HG03039 (cell line): ENCODE data around the gene SLC25A33.
"Not testable (repeated sequence)": the region's sequence is repeated elsewhere in the genome, so short reads cannot be mapped to it uniquely, and the experiment has no call there.

ENCODE experiments used
- ATAC-seq: cut with Tn5 transposase; IDR thresholded peaks from one replicate; pipeline ENCODE4 v1.9.1; 2021; ENCODE audit warnings: mild to moderate bottlenecking, moderate library complexity; ENCODE audit not compliant: unreplicated experiment

The SLC25A33 gene

GRCh38 chr1:9618909-9619679 lies 79.8 kb downstream of the SLC25A33 start:
- no peak for ATAC-seq

- ATAC-seq = no peak
These were observed 81.8 kb downstream of the SLC25A33 start for GRCh38 chr1:9621032-9621431.

- ATAC-seq = no peak
These were observed 84.8 kb downstream of the SLC25A33 start for GRCh38 chr1:9624081-9624480.

GRCh38 chr1:9625030-9625429 lies 85.8 kb downstream of the SLC25A33 start:
- not testable (repeated sequence) for ATAC-seq

GRCh38 chr1:9626201-9626608 lies 86.9 kb downstream of the SLC25A33 start:
- ATAC-seq = no peak

GRCh38 chr1:9628541-9629444 lies 89.5 kb downstream of the SLC25A33 start:
- ATAC-seq = no peak

- ATAC-seq = no peak
These were observed 90.4 kb downstream of the SLC25A33 start for GRCh38 chr1:9629445-9630201.

- no peak for ATAC-seq
These were observed 91.3 kb downstream of the SLC25A33 start for GRCh38 chr1:9630331-9631111.

- ATAC-seq = no peak
These were observed 92.3 kb downstream of the SLC25A33 start for GRCh38 chr1:9631613-9632012.

- ATAC-seq = no peak
These were observed 94.2 kb downstream of the SLC25A33 start for GRCh38 chr1:9633493-9633892.

GRCh38 chr1:9634582-9634981 lies 95.3 kb downstream of the SLC25A33 start:
- ATAC-seq = no peak
